H1 (cell line): ENCODE measurements around the gene HNRNPH3. TPM values are rescaled to one million over a fixed set of nuclear protein-coding genes. Genes with fewer than 3 reads are reported as not detected.

ENCODE experiments used
- CTCF ChIA-PET: fragments of 300-600 bp; sonication (Branson Sonifier 250); formaldehyde crosslinking; loops from one replicate; lab custom pipeline; 2021; ENCODE audit not compliant: partially characterized antibody; lab: Charles Lee
- POLR2A ChIA-PET: fragments of 300-600 bp; sonication (Branson Sonifier 250); formaldehyde crosslinking; loops from one replicate; lab custom pipeline; 2021; ENCODE audit warnings: inconsistent platforms; ENCODE audit not compliant: partially characterized antibody; lab: Charles Lee
- DNase-seq, 2 experiments: peaks; one replicate each; pipeline versions ENCODE4 v3.0.0 to v3.0.0-alpha.2; 2010 to 2022; ENCODE audit warnings: low spot score in 2 of 2, low read depth in 1 of 2, mixed read lengths in 1 of 2
- FAIRE-seq: peaks from 2 replicates; lab custom pipeline; 2011; peaks lifted over from hg19 to GRCh38; lab: Jason Lieb, UNC
- H2AFZ ChIP-seq: 2 replicates; pipeline ENCODE4 v1.8.1; 2012; ENCODE audit warnings: low read length, inconsistent platforms
- H2AK5ac ChIP-seq: 2 replicates; pipeline ENCODE4 v1.6.1; 2013; ENCODE audit warnings: low read depth, low read length
- H2BK120ac ChIP-seq: replicated peaks from 2 replicates; pipeline ENCODE3; 2013; ENCODE audit warnings: low read depth, low read length, inconsistent platforms
- H2BK12ac ChIP-seq: 2 replicates; pipeline ENCODE4 v1.6.1; 2013; ENCODE audit warnings: low read depth, low read length
- H2BK15ac ChIP-seq: 2 replicates; pipeline ENCODE4 v1.6.1; 2013; ENCODE audit warnings: low read length
- H2BK20ac ChIP-seq: 2 replicates; pipeline ENCODE4 v1.6.1; 2013; ENCODE audit warnings: low read length
- H2BK5ac ChIP-seq: 2 replicates; pipeline ENCODE4 v1.6.1; 2013; ENCODE audit warnings: low read depth, low read length
- H3K14ac ChIP-seq: 2 replicates; pipeline ENCODE4 v1.6.1; 2013; ENCODE audit warnings: inconsistent platforms; ENCODE audit not compliant: insufficient read length
- H3K18ac ChIP-seq: 2 replicates; pipeline ENCODE4 v1.6.1; 2013; ENCODE audit warnings: low read length; ENCODE audit errors: extremely low read depth
- H3K23ac ChIP-seq: 2 replicates; pipeline ENCODE4 v1.6.1; 2013; ENCODE audit warnings: inconsistent platforms; ENCODE audit not compliant: insufficient read length
- H3K23me2 ChIP-seq: 2 replicates; pipeline ENCODE4 v1.6.1; 2013; ENCODE audit warnings: low read depth, low read length
- H3K27ac ChIP-seq: 2 replicates; pipeline ENCODE4 v1.6.1; 2011; ENCODE audit warnings: low read depth, low read length, inconsistent platforms
- H3K27me3 ChIP-seq, 4 experiments: replicated peaks in 1 of 4; 1 replicate in 1 of 4; 2 replicates in 3 of 4; pipeline versions ENCODE4 v1.6.1 to v1.8.1; 2011 to 2013; ENCODE audit warnings: low read length in 3 of 4, mild to moderate bottlenecking in 3 of 4, inconsistent platforms in 2 of 4, mixed read lengths in 2 of 4, moderate library complexity in 1 of 4; ENCODE audit not compliant: control insufficient read depth in 3 of 4, insufficient read depth in 3 of 4; ENCODE audit errors: extremely low read depth in 1 of 4
- H3K36me3 ChIP-seq, 4 experiments: 2 replicates each; pipeline versions ENCODE4 v1.6.1 to v1.8.1; 2011 to 2013; ENCODE audit warnings: mild to moderate bottlenecking in 4 of 4, low read length in 3 of 4, moderate library complexity in 2 of 4, control low read depth in 1 of 4, inconsistent platforms in 1 of 4; ENCODE audit not compliant: insufficient read depth in 4 of 4, control insufficient read depth in 2 of 4
- H3K4ac ChIP-seq: replicated peaks from 2 replicates; pipeline ENCODE3; 2013; ENCODE audit warnings: low read length, low read depth, mixed read lengths, inconsistent platforms; ENCODE audit not compliant: insufficient read length
- H3K4me1 ChIP-seq, 4 experiments: replicated peaks in 1 of 4; 1 replicate in 1 of 4; 2 replicates in 3 of 4; pipeline versions ENCODE4 v1.6.1 to v1.8.1; 2011 to 2013; ENCODE audit warnings: low read length in 3 of 4, inconsistent platforms in 2 of 4, mixed read lengths in 1 of 4; ENCODE audit not compliant: insufficient read depth in 4 of 4, control insufficient read depth in 3 of 4
- H3K4me2 ChIP-seq, 2 experiments: 2 replicates each; pipeline versions ENCODE4 v1.6.1 to v1.8.1; 2011 to 2013; ENCODE audit warnings: low read depth in 2 of 2, low read length in 2 of 2, control low read depth in 1 of 2, inconsistent platforms in 1 of 2, mild to moderate bottlenecking in 1 of 2; ENCODE audit not compliant: insufficient read depth in 1 of 2
- H3K4me3 ChIP-seq, 4 experiments: fragments of 200-600, 300-600 bp in 1 of 4; sonication (generic), shearing (Covaris generic), sonication (Bioruptor Twin) in 1 of 4; 2 replicates each; pipeline versions ENCODE4 v1.5.1 to v1.8.1; 2011 to 2016; ENCODE audit warnings: low read length in 4 of 4, low read depth in 3 of 4, control low read depth in 2 of 4, inconsistent platforms in 2 of 4, mild to moderate bottlenecking in 2 of 4, mixed read lengths in 1 of 4, moderate library complexity in 1 of 4; ENCODE audit not compliant: insufficient read depth in 2 of 4; ENCODE audit errors: extremely low read depth in 1 of 4
- H3K56ac ChIP-seq: replicated peaks from 2 replicates; pipeline ENCODE3; 2013; ENCODE audit warnings: low read depth, mild to moderate bottlenecking, mixed read lengths, low read length, inconsistent platforms; ENCODE audit not compliant: insufficient read length
- H3K79me1 ChIP-seq: 2 replicates; pipeline ENCODE4 v1.6.1; 2013; ENCODE audit warnings: low read depth, low read length, control low read depth
- H3K79me2 ChIP-seq, 2 experiments: 2 replicates each; pipeline versions ENCODE4 v1.6.1 to v1.8.1; 2012 to 2013; ENCODE audit warnings: low read length in 2 of 2, mild to moderate bottlenecking in 2 of 2, inconsistent platforms in 1 of 2; ENCODE audit not compliant: insufficient read depth in 2 of 2, control insufficient read depth in 1 of 2
- H3K9ac ChIP-seq, 4 experiments: replicated peaks in 1 of 4; 1 replicate in 1 of 4; 2 replicates in 3 of 4; pipeline versions ENCODE4 v1.6.1 to v1.8.1; 2011 to 2013; ENCODE audit warnings: low read depth in 3 of 4, low read length in 3 of 4, control low read depth in 2 of 4, mild to moderate bottlenecking in 2 of 4, moderate library complexity in 2 of 4, inconsistent platforms in 1 of 4; ENCODE audit errors: extremely low read depth in 1 of 4
- H3K9me3 ChIP-seq, 2 experiments: 2 replicates each; pipeline versions ENCODE4 v1.6.1 to v1.8.1; 2012 to 2013; ENCODE audit warnings: mild to moderate bottlenecking in 2 of 2, moderate library complexity in 2 of 2, control low read depth in 1 of 2, inconsistent platforms in 1 of 2, low read depth in 1 of 2, low read length in 1 of 2, mixed read lengths in 1 of 2; ENCODE audit not compliant: insufficient read depth in 2 of 2
- H4K20me1 ChIP-seq, 2 experiments: replicated peaks in 1 of 2; 2 replicates each; pipeline versions ENCODE3 to v1.8.1; 2011 to 2013; ENCODE audit warnings: inconsistent platforms in 2 of 2, low read length in 2 of 2, mild to moderate bottlenecking in 1 of 2; ENCODE audit not compliant: insufficient read depth in 2 of 2, control insufficient read depth in 1 of 2
- H4K5ac ChIP-seq: 2 replicates; pipeline ENCODE4 v1.6.1; 2013; ENCODE audit warnings: low read length, low read depth, mixed read lengths, inconsistent platforms; ENCODE audit not compliant: insufficient read length
- H4K8ac ChIP-seq: 2 replicates; pipeline ENCODE4 v1.8.0; 2013; ENCODE audit warnings: mild to moderate bottlenecking, moderate library complexity, low read length, inconsistent platforms; ENCODE audit not compliant: insufficient read depth; ENCODE audit errors: extremely low read depth
- H4K91ac ChIP-seq: replicated peaks from 2 replicates; pipeline ENCODE3; 2013; ENCODE audit warnings: low read length, mixed read lengths, inconsistent platforms; ENCODE audit not compliant: insufficient read length
- BCL11A ChIP-seq, 2 experiments: IDR thresholded peaks; one replicate each; pipeline ENCODE4 v1.6.1; 2011; ENCODE audit warnings: low read depth in 2 of 2, low read length in 2 of 2, mild to moderate bottlenecking in 2 of 2
- CHD1 ChIP-seq: IDR thresholded peaks from 2 replicates; pipeline ENCODE4 v1.6.1; 2012; ENCODE audit warnings: low read depth, low read length, improper control_type of control experiment
- EP300 ChIP-seq, 2 experiments: IDR thresholded peaks; 1 replicate in 1 of 2; 2 replicates in 1 of 2; pipeline ENCODE4 v1.6.1; 2011 to 2012; ENCODE audit warnings: low read depth in 2 of 2, low read length in 2 of 2, mild to moderate bottlenecking in 2 of 2, borderline replicate concordance in 1 of 2, inconsistent platforms in 1 of 2, moderate library complexity in 1 of 2
- GABPA ChIP-seq: IDR thresholded peaks from 2 replicates; pipeline ENCODE4 v1.6.1; 2011; ENCODE audit warnings: mild to moderate bottlenecking, low read length, moderate library complexity, borderline replicate concordance; ENCODE audit not compliant: insufficient read depth
- MAFK ChIP-seq: IDR thresholded peaks from 2 replicates; pipeline ENCODE4 v1.6.1; 2012; ENCODE audit warnings: low read depth, mild to moderate bottlenecking, improper control_type of control experiment, low read length
- RAD21 ChIP-seq, 2 experiments: IDR thresholded peaks in 1 of 2; conservative IDR thresholded peaks in 1 of 2; 2 replicates each; pipeline ENCODE4 v1.6.1; 2011; ENCODE audit warnings: low read depth in 2 of 2, low read length in 2 of 2, improper control_type of control experiment in 1 of 2, inconsistent platforms in 1 of 2, mild to moderate bottlenecking in 1 of 2, moderate library complexity in 1 of 2
- SIRT6 ChIP-seq: IDR thresholded peaks from one replicate; pipeline ENCODE4 v1.7.1; 2012; ENCODE audit warnings: low read length, inconsistent platforms
- SP4 ChIP-seq: IDR thresholded peaks from 2 replicates; pipeline ENCODE4 v1.6.1; 2012; ENCODE audit warnings: low read length, inconsistent platforms
- SRF ChIP-seq: IDR thresholded peaks from 2 replicates; pipeline ENCODE4 v1.6.1; 2011; ENCODE audit warnings: mild to moderate bottlenecking, low read depth, low read length, moderate library complexity
- WGBS, 2 experiments: shearing (Covaris generic) in 1 of 2; methylation state at CpG; one replicate each; pipeline versions ENCODE4 v1.1.6 to v1.1.7; 2013 to 2015; ENCODE audit warnings: low lambda C conversion rate in 2 of 2, mixed read lengths in 2 of 2, inconsistent platforms in 1 of 2, low coverage in 1 of 2, missing lambda C conversion rate in 1 of 2; ENCODE audit not compliant: insufficient replicate concordance in 2 of 2, insufficient coverage in 1 of 2, insufficient read length in 1 of 2; ENCODE audit errors: extremely low coverage in 1 of 2, missing lambda C conversion rate in 1 of 2; 5-methylcytosine and 5-hydroxymethylcytosine counted together
- polyA plus RNA-seq, 7 experiments: library from polyadenylated mRNA; depleted of rRNA in 3 of 7; stranded (reverse) in 5 of 7; unstranded in 2 of 7; fragments of >200 nt in 5 of 7; fragments of 200-250 nt in 2 of 7; gene quantifications; 1 replicate in 5 of 7; 2 replicates in 1 of 7; 4 replicates in 1 of 7; pipeline versions ENCODE4 v1.2.1 to v1.2.3, GENCODE V29; 2011 to 2013; ENCODE audit warnings: missing spikeins in 2 of 7, mixed read lengths in 2 of 7
- total RNA-seq: library from RNA; stranded (reverse); fragmentation: NEBNext Ultra II Directional; extraction: Animal tissue kit (Norgen Biotek cat#: 25700); gene quantifications from 2 replicates; pipeline ENCODE4 v1.2.1, GENCODE V29; 2021

HNRNPH3 gene
- total and polyA plus RNA-seq, 2 of the 8 experiments (the other 6 are each of a cell fraction or from before 2014, with no cell fraction given), result 63.2 to 230 TPM

DNA sequence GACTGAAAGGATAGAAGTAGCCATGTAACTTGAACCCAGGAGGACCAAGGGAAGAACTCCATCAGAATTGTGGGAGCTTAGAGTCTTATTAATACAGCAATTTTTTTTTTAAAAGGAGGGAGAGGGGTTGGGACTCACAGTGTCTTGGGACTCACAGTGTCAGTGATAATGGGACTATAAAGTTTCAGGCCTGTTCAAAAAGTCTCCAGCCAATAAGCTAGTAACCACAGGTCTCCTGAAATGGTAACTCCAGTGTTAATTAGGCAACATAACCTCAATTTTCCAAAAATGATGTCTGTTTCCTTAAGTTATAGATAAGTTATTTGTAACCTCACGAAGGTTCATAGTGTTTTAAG lies 2.4 kb upstream of the HNRNPH3 start:
- H3K23ac ChIP-seq, result no peak overlapping the region
- H3K79me2 ChIP-seq, result peaks cover 14 to 35% of the 10 kb centered on the region in 2 experiments; a peak in 3 of 4 replicates
- no peak overlapping the region for H2BK120ac ChIP-seq
- H3K4me1 ChIP-seq, result peaks cover 0 to 5% (median 2%) of the 10 kb centered on the region in 4 experiments; a peak in 3 of 7 replicates
- H3K4me2 ChIP-seq, result no peak overlapping the region
- no peak overlapping the region for H2AFZ ChIP-seq
- no peak overlapping the region for H4K5ac ChIP-seq
- H4K20me1 ChIP-seq, result peaks cover 5 to 7% of the 10 kb centered on the region in 2 experiments
- H3K27ac ChIP-seq, result no peak overlapping the region
- no peak for DNase-seq
- H3K27me3 ChIP-seq, result no peaks in the 10 kb centered on the region; a peak in 1 of 7 replicates
- no peak overlapping the region for H3K9ac ChIP-seq
- H3K14ac ChIP-seq, result no peak overlapping the region
- WGBS, 2 experiments, result 89% methylated on average over 1 of the region's 1 CpG; no CpG with 5 or more reads in 1 of the 2 experiments
- FAIRE-seq, result no peak
- ChIA-PET CTCF (interaction anchor here (0.6 to 1.5 kb wide), 6 partner anchors 12 to 421 kb away, joined by 3 to 6 read pairs (median 3); no protein-coding TSS in a partner anchor), POLR2A (interaction anchor here (1.2 to 6.7 kb wide), 5 partner anchors 15 to 444 kb away, joined by 3 to 141 read pairs (median 4); partner anchors contain the start of gene ATOH7)
- H3K4me3 ChIP-seq, result no peak overlapping the region
- H3K23me2 ChIP-seq, result peaks cover 4% of the 10 kb centered on the region; the same call in 1 of the 2 replicates
- H3K56ac ChIP-seq, result no peak overlapping the region
- H3K9me3 ChIP-seq, result no peaks in the 10 kb centered on the region
- no peak overlapping the region for H2BK12ac ChIP-seq
- H3K4ac ChIP-seq, result no peak overlapping the region
- H3K18ac ChIP-seq, result no peak overlapping the region
- H4K91ac ChIP-seq, result no peak overlapping the region
- no peak overlapping the region for H2BK20ac ChIP-seq
- no peak overlapping the region for H2BK5ac ChIP-seq
- no peak overlapping the region for H2AK5ac ChIP-seq
- no peaks in the 10 kb centered on the region for H3K79me1 ChIP-seq
- peaks cover 0 to 11% (median 0%) of the 10 kb centered on the region in 4 experiments; a peak in 1 of 8 replicates for H3K36me3 ChIP-seq
- no peak overlapping the region for H4K8ac ChIP-seq
- H2BK15ac ChIP-seq, result no peak overlapping the region
- TF ChIP-seq EP300 (IDR thresholded peaks at IDR 0.05; ENCODE audit: borderline replicate concordance in 1 of 2, low read depth in 2 of 2, low read length in 2 of 2) (no peak), SP4 (no peak), MAFK (no peak), GABPA (no peak), BCL11A (IDR thresholded peaks at IDR 0.05; ENCODE audit: low read depth in 2 of 2, low read length in 2 of 2) (no peak), CHD1 (no peak), SRF (no peak), RAD21 (IDR thresholded peaks at IDR 0.05 in 1 of 2, conservative IDR thresholded peaks at IDR 0.05 in 1 of 2; ENCODE audit: low read depth in 2 of 2, low read length in 2 of 2) (no peak), SIRT6 (no peak)
